HG03045 (cell line): Measurements from ENCODE around the gene ZFYVE26.
A peak's percentile ranks its signal among the peaks of the same experiment; 100 is the strongest.
"Not testable (repeated sequence)": the region's sequence is repeated elsewhere in the genome, so short reads cannot be mapped to it uniquely, and the experiment has no call there.

Source experiments
- ATAC-seq: cut with Tn5 transposase; IDR thresholded peaks from one replicate; pipeline ENCODE4 v1.9.1; 2021; ENCODE audit warnings: mild to moderate bottlenecking, moderate library complexity; ENCODE audit not compliant: unreplicated experiment

ZFYVE26 gene

GRCh38 chr14:67759916-67760315 is 56.5 kb downstream of the ZFYVE26 start:
- ATAC-seq = no peak

GRCh38 chr14:67757175-67757574 is 59.2 kb downstream of the ZFYVE26 start:
- ATAC-seq = no peak

- no peak for ATAC-seq
These were observed 59.9 kb downstream of the ZFYVE26 start for GRCh38 chr14:67756496-67756895.

GRCh38 chr14:67749341-67750084 is 66.9 kb downstream of the ZFYVE26 start:
- ATAC-seq = no peak

- no peak for ATAC-seq
These were observed 68.1 kb downstream of the ZFYVE26 start for GRCh38 chr14:67748312-67748711.

GRCh38 chr14:67746927-67747326 is 69.5 kb downstream of the ZFYVE26 start:
- ATAC-seq = peak; percentile 72

- no peak for ATAC-seq
These were observed 72.3 kb downstream of the ZFYVE26 start for GRCh38 chr14:67744046-67744445.

- no peak for ATAC-seq
These were observed 77.5 kb downstream of the ZFYVE26 start for GRCh38 chr14:67738740-67739504.

- ATAC-seq = no peak
These were observed 79.6 kb downstream of the ZFYVE26 start for GRCh38 chr14:67736771-67737170.

- no peak for ATAC-seq
These were observed 80.8 kb downstream of the ZFYVE26 start for GRCh38 chr14:67735336-67736147.

GRCh38 chr14:67734675-67735074 is 81.7 kb downstream of the ZFYVE26 start:
- no peak for ATAC-seq

- ATAC-seq = no peak
These were observed 82.8 kb downstream of the ZFYVE26 start for GRCh38 chr14:67733616-67734015.

GRCh38 chr14:67729072-67729885 is 87.1 kb downstream of the ZFYVE26 start:
- no peak for ATAC-seq

GRCh38 chr14:67728258-67728657 is 88.1 kb downstream of the ZFYVE26 start:
- no peak for ATAC-seq

- ATAC-seq = no peak
These were observed 89.0 kb downstream of the ZFYVE26 start for GRCh38 chr14:67727361-67727760.

GRCh38 chr14:67725171-67725570 is 91.2 kb downstream of the ZFYVE26 start:
- no peak for ATAC-seq

- ATAC-seq = no peak
These were observed 94.1 kb downstream of the ZFYVE26 start for GRCh38 chr14:67722293-67722692.

- ATAC-seq = no peak
These were observed 94.5 kb downstream of the ZFYVE26 start for GRCh38 chr14:67721875-67722274.

- ATAC-seq = no peak
These were observed 96.5 kb downstream of the ZFYVE26 start for GRCh38 chr14:67719866-67720265.

GRCh38 chr14:67719385-67719784 is 97.0 kb downstream of the ZFYVE26 start:
- not testable (repeated sequence) for ATAC-seq

- ATAC-seq = no peak
These were observed 98.1 kb downstream of the ZFYVE26 start for GRCh38 chr14:67718265-67718664.
